Brain microvascular endothelial cell (primary cell): Measurements from ENCODE around the gene GTF3C1.

Experiments
- DNase-seq: peaks from one replicate; pipeline ENCODE4 v3.0.0-alpha.2; 2020
- H3K27ac ChIP-seq: fragments of 250-450 bp; sonication (Bioruptor Pico); 2 replicates; pipeline ENCODE4 v1.5.1; 2020; ENCODE audit warnings: mild to moderate bottlenecking, moderate library complexity
- H3K27me3 ChIP-seq: fragments of 250-450 bp; sonication (Bioruptor Pico); replicated peaks from 2 replicates; pipeline ENCODE4 v1.5.1; 2020; ENCODE audit warnings: mild to moderate bottlenecking
- H3K36me3 ChIP-seq: fragments of 250-450 bp; sonication (Bioruptor Pico); replicated peaks from 2 replicates; pipeline ENCODE4 v1.5.1; 2020; ENCODE audit warnings: mild to moderate bottlenecking
- H3K4me3 ChIP-seq: 2 replicates; pipeline ENCODE4 v1.5.1; 2011; ENCODE audit warnings: low read depth, mild to moderate bottlenecking, control low read depth, low read length, moderate library complexity
- in situ Hi-C: cut with HindIII; loops from 2 replicates; pipeline ENCODE4 v1.10.0; 2017; ENCODE audit warnings: low sequenced_read_pairs, low pct_ligation_motif_present
- TF ChIP-seq, protein P1 (sequence below): IDR thresholded peaks from 2 replicates; pipeline ENCODE4 v1.5.1; 2011; ENCODE audit warnings: low read depth, mild to moderate bottlenecking, moderate library complexity, low read length, control low read depth, inconsistent platforms; ENCODE audit errors: missing control alignments

Gene GTF3C1

DNA sequence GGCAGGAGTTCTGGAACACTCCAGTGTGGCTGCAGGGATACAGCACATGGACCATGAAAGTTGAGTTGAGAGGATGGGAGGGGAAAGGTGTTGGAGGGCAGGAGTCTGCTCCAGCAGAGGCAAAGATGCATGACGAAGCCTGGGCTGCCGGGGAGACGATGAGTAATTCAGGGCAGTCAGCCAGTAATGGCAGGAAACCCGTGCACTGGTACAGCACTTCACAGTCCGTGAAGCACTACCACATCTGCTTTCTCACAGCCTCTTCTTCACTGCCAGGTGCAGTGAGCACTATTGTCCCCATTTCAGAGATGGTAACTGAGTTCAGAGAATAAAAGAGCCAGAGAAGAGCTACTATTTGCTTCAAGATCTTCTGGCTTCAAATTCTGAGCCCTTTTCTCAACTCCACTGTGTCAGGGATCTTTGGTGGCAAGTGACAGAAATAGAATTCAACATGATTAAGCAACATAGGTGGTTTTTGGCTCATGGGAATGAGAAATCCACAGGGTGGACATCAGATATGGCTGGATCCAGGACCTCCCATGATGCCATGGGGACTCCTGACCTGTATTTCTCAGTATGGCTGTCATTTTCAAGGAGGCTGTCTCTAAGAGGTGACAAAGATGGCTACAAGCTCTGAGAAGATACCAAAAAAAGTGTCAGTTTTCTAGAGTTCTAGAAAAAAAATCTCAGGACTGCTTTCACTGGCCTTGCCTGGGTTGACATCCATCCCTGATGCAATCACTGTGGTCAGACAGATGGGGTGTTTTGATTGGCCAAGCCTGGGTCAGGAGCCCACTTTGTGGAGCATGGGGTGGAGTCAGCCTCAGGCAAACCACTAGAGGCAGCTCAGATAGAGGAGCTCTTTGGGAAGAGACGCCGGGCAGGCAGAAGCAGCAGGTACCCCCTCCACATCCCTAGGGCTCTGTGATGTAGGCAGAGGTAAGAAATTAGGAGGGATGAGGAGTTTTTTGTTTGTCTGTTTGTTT lies 123.0 kb downstream of the GTF3C1 start:
- TF ChIP-seq, protein P1, sequence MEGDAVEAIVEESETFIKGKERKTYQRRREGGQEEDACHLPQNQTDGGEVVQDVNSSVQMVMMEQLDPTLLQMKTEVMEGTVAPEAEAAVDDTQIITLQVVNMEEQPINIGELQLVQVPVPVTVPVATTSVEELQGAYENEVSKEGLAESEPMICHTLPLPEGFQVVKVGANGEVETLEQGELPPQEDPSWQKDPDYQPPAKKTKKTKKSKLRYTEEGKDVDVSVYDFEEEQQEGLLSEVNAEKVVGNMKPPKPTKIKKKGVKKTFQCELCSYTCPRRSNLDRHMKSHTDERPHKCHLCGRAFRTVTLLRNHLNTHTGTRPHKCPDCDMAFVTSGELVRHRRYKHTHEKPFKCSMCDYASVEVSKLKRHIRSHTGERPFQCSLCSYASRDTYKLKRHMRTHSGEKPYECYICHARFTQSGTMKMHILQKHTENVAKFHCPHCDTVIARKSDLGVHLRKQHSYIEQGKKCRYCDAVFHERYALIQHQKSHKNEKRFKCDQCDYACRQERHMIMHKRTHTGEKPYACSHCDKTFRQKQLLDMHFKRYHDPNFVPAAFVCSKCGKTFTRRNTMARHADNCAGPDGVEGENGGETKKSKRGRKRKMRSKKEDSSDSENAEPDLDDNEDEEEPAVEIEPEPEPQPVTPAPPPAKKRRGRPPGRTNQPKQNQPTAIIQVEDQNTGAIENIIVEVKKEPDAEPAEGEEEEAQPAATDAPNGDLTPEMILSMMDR: peak; percentile 57
- peak; percentile 92 for DNase-seq
- Histone ChIP-seq H3K27ac (peak overlapping the region; percentile 58), H3K36me3 (no peaks in the 10 kb centered on the region), H3K4me3 (peak overlapping the region; percentile 29), H3K27me3 (no peaks in the 10 kb centered on the region)
- in situ Hi-C loops: no loop called here

DNA sequence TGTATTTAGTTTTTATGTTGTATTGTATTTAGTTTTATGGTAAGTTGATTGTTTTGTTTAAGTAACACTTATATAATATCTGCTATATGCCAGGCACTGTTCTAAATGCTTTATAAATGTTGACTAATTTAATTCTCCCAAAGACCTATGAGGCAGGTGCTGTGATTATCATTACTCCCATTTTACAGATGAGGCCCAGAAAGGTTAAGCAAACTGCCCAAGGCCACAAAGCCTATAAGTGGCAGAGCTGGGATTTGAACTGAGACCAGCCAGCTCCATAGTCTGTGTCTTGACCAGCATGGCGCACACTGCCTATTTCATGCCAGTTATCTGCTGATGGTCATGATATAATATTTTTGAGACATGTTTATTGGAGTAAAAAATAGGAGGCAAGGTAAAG lies 123.8 kb downstream of the GTF3C1 start:
- Histone ChIP-seq H3K27ac (no peak overlapping the region), H3K27me3 (no peaks in the 10 kb centered on the region), H3K4me3 (no peak overlapping the region), H3K36me3 (no peaks in the 10 kb centered on the region)
- no peak for DNase-seq
- TF ChIP-seq, protein P1: no peak
- in situ Hi-C loops: no loop called here

DNA sequence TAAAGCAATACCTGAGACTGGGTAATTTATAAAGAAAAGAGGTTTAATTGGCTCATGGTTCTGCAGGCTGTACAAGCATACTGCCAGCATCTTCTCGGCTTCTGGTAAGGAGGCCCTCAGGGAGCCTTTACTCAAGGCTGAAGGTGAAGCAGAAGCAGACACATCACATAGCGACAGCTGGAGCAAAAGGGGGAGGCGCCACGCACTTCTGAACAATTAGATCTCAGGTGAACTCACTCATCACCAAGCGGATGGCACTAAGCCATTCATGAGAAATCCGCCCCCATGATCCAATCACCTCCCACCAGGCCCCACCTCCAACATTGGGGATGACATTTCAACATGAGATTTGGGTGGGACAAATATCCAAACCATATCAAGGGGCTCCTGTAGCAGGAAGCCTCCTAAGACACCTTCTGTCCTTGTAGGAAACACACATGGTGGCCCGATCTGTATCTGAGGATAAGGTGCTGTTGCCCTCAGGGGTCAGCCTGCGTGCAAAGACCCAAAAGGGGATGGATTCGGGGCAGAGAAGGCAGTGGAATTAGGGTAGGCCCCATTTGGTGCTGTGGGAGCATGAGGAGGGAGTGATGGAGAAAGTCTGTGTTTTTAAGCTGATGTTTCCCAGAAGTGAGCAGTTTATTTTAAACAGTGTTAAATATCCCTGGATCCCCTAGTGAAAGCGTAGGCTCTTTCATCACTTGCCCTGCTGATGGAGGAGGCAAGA lies 124.8 kb downstream of the GTF3C1 start:
- in situ Hi-C loops: no loop called here
- no peak overlapping the region for H3K4me3 ChIP-seq
- no peaks in the 10 kb centered on the region for H3K36me3 ChIP-seq
- no peak for DNase-seq
- TF ChIP-seq, protein P1: no peak
- no peak overlapping the region for H3K27ac ChIP-seq
- no peaks in the 10 kb centered on the region for H3K27me3 ChIP-seq

DNA sequence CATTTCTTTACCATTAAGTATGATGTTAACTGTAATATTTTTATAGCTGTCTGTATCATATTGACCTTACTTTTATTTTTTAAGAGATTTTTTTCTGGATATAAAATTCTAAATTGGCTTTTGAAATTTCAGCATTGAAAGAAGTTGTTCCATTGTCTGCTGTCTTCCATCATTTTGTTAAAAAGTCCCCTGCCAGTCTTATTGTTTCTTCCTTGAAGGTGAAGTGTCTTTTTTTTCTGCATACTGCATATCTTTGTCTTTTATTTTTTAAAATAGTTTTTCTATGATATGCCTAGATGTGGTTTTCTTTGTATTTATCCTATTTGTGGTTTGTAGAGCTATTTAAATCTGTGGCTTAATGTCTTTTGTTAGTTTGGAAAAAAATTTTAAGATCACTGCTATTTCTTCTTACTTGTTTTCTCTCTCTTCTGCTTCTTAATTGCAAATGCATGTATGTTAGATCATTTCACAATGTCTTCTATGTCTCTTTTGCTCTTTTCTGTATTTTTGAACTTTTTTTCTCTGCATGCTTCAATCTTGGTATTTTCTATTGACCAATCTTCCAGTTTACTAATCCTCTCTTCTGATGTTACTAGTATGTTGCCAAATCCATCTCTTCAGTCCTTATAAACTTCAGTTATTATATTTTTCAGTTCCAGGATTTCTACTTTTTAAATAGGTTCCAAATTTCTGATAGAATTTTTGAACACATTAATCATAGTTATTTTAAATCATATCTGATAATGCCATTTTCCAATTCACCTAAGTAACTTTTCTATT lies 127.6 kb downstream of the GTF3C1 start:
- DNase-seq: no peak
- H3K27me3 ChIP-seq: no peaks in the 10 kb centered on the region
- H3K36me3 ChIP-seq: no peaks in the 10 kb centered on the region
- H3K27ac ChIP-seq: no peak overlapping the region
- TF ChIP-seq, protein P1: no peak
- H3K4me3 ChIP-seq: no peak overlapping the region
- in situ Hi-C loops: no loop called here

DNA sequence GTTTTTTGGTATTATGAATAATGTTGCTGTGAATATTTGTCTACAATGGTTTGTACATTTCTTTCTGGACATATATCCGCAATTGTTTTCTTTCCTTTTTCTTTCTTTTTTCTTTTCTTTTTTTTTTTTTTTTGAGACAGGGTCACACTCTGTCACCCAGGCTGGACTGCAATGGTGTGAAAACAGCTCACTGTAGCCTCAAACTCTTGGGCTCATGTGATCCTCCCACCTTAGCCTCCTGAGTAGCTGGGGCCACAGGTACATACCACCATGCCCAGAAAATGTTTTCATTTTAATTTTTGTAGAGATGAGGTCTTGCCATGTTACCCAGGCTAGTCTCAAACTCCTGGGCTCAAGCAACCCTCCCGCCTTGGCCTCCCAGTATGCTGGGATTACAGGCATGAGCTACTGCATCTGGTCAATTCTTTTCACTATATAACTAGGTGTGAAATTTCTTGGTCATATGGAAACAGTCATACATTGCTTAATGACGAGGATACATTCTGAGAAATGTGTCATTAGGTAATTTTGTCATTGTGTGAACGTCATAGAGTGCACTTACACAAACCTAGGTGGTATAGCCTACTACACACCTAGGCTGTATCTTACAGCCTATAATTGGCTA lies 132.6 kb downstream of the GTF3C1 start:
- H3K36me3 ChIP-seq: no peaks in the 10 kb centered on the region
- no peak for DNase-seq
- no peak overlapping the region for H3K4me3 ChIP-seq
- no peak overlapping the region for H3K27ac ChIP-seq
- no peaks in the 10 kb centered on the region for H3K27me3 ChIP-seq
- TF ChIP-seq, protein P1: no peak
- in situ Hi-C loops: no loop called here
